ENCODE data around the gene METAP1. TPM values are rescaled to one million over a fixed set of nuclear protein-coding genes. Genes with fewer than 3 reads are reported as not detected.
"Not testable (repeated sequence)": the region's sequence is repeated elsewhere in the genome, so short reads cannot be mapped to it uniquely, and the experiment has no call there.

METAP1 gene
- total and polyA plus RNA-seq, 4 donors, result 28.6 to 38.5 (median 32.2) TPM

DNA sequence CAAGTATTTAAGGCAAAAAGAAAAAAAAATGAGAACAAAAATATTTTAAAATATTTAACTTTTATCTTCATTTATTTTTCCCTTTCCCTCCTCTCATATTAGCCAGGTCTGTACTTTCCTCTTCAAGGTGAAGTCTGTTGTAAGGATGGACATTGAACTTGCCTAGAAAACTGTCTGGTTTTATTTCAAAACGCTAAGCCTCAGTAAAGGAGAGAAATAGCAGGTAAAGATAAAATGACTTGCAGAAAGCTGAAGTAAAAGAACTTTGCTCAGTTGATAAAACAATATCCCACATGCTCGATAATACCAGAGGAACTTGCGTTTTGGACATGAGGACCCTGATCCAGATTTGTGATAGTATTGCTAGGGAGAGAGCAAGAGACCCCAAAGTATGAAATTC is 28.6 kb upstream of the METAP1 start:
- H3K27ac ChIP-seq (ENCODE audit: low read depth, low read length), result no peak overlapping the region
- no peaks in the 10 kb centered on the region for H3K27me3 ChIP-seq (ENCODE audit: control insufficient read depth, insufficient read depth, low read length)
- DNase-seq (ENCODE audit: low read depth in 4 of 6, low spot score in 6 of 6), result no peak
- no CpG with 5 or more reads among the region's 3 CpGs for WGBS (ENCODE audit: insufficient coverage)
- no peaks in the 10 kb centered on the region for H3K9me3 ChIP-seq (ENCODE audit: control insufficient read depth, insufficient read depth, low read length)
- no peaks in the 10 kb centered on the region for H3K36me3 ChIP-seq (ENCODE audit: control insufficient read depth, insufficient read depth, low read length)
- no peak overlapping the region for H3K4me3 ChIP-seq (ENCODE audit: low read depth, low read length)
- no peaks in the 10 kb centered on the region for H3K4me1 ChIP-seq (ENCODE audit: control insufficient read depth, insufficient read depth, low read length)

DNA sequence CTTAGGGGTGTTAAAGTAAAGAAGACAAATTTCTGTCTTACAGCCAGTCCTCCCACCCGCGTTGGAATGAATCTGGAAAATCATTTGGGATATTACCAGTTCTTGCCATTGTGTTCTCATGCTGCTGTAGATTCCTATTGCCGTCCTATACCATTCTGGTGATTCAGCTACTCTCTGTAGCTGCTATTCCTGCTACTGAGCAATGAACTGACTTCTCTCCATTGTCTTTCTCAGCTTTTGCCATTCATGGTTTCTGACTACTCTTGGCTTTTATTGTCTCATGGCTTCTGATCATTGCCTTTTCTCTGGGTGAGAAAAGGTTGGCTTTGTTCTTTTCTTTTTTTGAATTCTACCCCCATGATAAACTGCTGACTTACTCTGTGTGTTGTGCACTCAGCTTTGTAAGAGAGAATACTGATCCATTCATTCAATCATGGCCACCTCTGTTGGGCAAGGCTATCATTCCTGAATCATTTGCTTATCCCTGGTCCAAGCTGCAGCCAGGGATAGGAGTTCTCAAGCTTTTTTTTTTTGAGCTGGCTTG is 27.7 kb upstream of the METAP1 start:
- Histone ChIP-seq H3K36me3 (ENCODE audit: control insufficient read depth, insufficient read depth, low read length) (no peaks in the 10 kb centered on the region), H3K27ac (ENCODE audit: low read depth, low read length) (no peak overlapping the region), H3K4me3 (ENCODE audit: low read depth, low read length) (no peak overlapping the region), H3K27me3 (ENCODE audit: control insufficient read depth, insufficient read depth, low read length) (no peaks in the 10 kb centered on the region), H3K4me1 (ENCODE audit: control insufficient read depth, insufficient read depth, low read length) (no peaks in the 10 kb centered on the region), H3K9me3 (ENCODE audit: control insufficient read depth, insufficient read depth, low read length) (no peaks in the 10 kb centered on the region)
- 65% methylated on average over 3 of the region's 3 CpGs for WGBS (ENCODE audit: insufficient coverage)
- DNase-seq (ENCODE audit: low read depth in 4 of 6, low spot score in 6 of 6), result no peak

DNA sequence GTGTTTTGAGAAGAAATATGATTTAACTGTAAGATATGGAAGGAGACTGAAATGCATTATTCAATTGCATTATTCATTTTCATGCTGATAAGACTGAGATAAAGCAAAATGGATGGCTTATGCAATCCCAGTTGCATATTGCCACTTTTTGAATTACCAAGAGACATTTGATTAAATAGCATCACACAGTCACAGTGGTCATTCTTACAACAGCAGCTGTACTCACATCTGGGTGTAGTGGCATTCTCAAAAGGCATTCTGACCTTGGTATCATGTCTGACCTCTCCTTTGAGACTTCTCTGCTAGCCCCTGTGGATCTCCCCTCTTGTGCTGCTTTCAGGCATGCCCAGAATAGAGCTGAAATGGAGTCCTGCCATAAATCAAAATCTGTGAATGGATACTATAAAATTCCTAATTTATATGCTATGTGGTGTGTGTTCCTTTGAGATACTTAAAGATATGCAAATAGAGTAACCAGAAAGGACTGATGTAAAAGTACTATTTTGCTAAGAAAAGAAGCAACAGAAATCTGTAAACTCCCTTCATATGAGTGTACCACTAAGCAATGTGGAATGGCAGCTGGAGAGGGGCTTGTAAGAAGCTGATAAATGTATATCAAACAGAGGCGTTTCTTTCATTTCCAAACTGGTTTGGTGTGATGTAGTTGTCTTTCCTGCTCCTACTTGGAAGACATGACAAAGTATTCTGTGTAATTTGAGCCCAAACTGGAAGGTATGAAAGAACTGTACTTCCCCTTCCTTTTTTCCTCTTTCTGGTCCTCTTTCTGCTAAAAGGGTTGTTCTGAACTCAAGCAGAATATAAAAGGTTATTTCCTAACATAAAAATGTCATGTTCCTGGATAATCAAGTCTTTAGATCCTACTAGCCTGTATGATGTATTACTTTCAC is 25.4 kb upstream of the METAP1 start:
- Histone ChIP-seq H3K36me3 (ENCODE audit: control insufficient read depth, insufficient read depth, low read length) (no peaks in the 10 kb centered on the region), H3K4me1 (ENCODE audit: control insufficient read depth, insufficient read depth, low read length) (no peaks in the 10 kb centered on the region), H3K9me3 (ENCODE audit: control insufficient read depth, insufficient read depth, low read length) (no peaks in the 10 kb centered on the region), H3K27me3 (ENCODE audit: control insufficient read depth, insufficient read depth, low read length) (no peaks in the 10 kb centered on the region), H3K4me3 (ENCODE audit: low read depth, low read length) (no peak overlapping the region), H3K27ac (ENCODE audit: low read depth, low read length) (no peak overlapping the region)
- no CpG with 5 or more reads among the region's 1 CpG for WGBS (ENCODE audit: insufficient coverage)
- DNase-seq (ENCODE audit: low read depth in 4 of 6, low spot score in 6 of 6), result peak in 1 of 6 donors; percentile 2

DNA sequence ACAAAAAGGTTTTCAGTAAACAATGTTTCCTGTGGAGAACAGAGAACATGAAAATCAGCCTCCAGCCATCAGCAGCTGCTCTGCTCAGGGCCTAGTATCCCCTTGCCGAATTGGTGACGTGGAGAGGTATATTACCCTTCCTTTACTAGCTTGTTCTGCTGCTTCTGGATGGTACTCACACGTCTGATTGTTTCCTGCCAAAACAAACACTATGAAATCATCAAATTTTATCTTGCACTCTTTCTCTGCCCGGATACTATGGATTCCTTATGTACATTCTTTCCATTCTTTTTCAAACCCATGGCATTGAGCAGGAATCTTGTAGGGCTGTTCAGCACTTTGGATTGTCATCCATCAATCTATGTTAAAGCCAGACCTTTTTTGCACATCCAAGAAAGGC is 18.8 kb upstream of the METAP1 start:
- no peaks in the 10 kb centered on the region for H3K4me1 ChIP-seq (ENCODE audit: control insufficient read depth, insufficient read depth, low read length)
- no peak overlapping the region for H3K4me3 ChIP-seq (ENCODE audit: low read depth, low read length)
- no peak overlapping the region for H3K27ac ChIP-seq (ENCODE audit: low read depth, low read length)
- no peak for DNase-seq (ENCODE audit: low read depth in 4 of 6, low spot score in 6 of 6)
- 76% methylated on average over 4 of the region's 4 CpGs for WGBS (ENCODE audit: insufficient coverage)
- H3K27me3 ChIP-seq (ENCODE audit: control insufficient read depth, insufficient read depth, low read length), result no peaks in the 10 kb centered on the region
- no peaks in the 10 kb centered on the region for H3K9me3 ChIP-seq (ENCODE audit: control insufficient read depth, insufficient read depth, low read length)
- H3K36me3 ChIP-seq (ENCODE audit: control insufficient read depth, insufficient read depth, low read length), result no peaks in the 10 kb centered on the region

DNA sequence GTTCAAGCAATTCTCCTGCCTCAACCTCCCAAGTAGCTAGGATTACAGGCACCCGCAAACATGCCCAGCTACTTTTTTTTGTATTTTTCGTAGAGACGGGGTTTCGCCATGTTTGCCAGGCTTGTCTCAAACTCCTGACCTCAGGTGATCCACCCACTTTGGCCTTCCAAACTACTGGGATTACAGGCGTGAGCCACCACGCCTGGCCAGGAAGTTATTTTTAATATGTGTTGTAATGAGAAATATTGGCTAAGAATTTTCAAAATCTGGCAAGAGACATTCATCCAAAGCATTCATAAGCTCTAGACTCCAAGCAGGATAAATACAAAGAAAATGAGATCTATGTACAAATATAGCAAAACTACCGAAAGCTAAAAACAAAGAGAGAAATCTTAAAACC is 18.0 kb upstream of the METAP1 start:
- no peak for DNase-seq (ENCODE audit: low read depth in 4 of 6, low spot score in 6 of 6)
- WGBS (ENCODE audit: insufficient coverage), result 100% methylated on average over 4 of the region's 7 CpGs
- no peak overlapping the region for H3K27ac ChIP-seq (ENCODE audit: low read depth, low read length)
- H3K4me1 ChIP-seq (ENCODE audit: control insufficient read depth, insufficient read depth, low read length), result no peaks in the 10 kb centered on the region
- no peaks in the 10 kb centered on the region for H3K9me3 ChIP-seq (ENCODE audit: control insufficient read depth, insufficient read depth, low read length)
- H3K4me3 ChIP-seq (ENCODE audit: low read depth, low read length), result no peak overlapping the region
- H3K27me3 ChIP-seq (ENCODE audit: control insufficient read depth, insufficient read depth, low read length), result no peaks in the 10 kb centered on the region
- no peaks in the 10 kb centered on the region for H3K36me3 ChIP-seq (ENCODE audit: control insufficient read depth, insufficient read depth, low read length)

DNA sequence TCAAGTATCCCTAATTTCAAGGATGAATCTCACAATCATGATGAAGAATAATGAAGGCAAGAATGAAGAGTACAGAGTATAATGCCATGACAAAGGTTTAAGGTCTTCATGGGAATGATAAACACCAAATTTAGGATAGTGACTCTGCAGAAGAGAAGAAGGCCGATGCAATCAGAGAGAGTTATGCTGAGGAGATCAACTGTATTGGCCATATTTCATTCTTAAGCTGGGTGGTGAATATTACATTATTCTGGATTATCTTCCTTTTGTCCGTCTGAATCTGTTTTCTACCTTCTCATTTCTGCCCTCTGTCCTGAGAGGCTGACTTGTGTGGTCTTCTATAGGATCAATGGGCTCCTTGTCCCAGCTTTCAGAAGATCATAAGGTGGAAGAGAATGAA is 7.8 kb upstream of the METAP1 start:
- no peak overlapping the region for H3K27ac ChIP-seq (ENCODE audit: low read depth, low read length)
- no peaks in the 10 kb centered on the region for H3K27me3 ChIP-seq (ENCODE audit: control insufficient read depth, insufficient read depth, low read length)
- no peaks in the 10 kb centered on the region for H3K4me1 ChIP-seq (ENCODE audit: control insufficient read depth, insufficient read depth, low read length)
- H3K4me3 ChIP-seq (ENCODE audit: low read depth, low read length), result no peak overlapping the region
- no peaks in the 10 kb centered on the region for H3K9me3 ChIP-seq (ENCODE audit: control insufficient read depth, insufficient read depth, low read length)
- no peak for DNase-seq (ENCODE audit: low read depth in 4 of 6, low spot score in 6 of 6)
- 100% methylated on average over 1 of the region's 2 CpGs for WGBS (ENCODE audit: insufficient coverage)
- no peaks in the 10 kb centered on the region for H3K36me3 ChIP-seq (ENCODE audit: control insufficient read depth, insufficient read depth, low read length)

DNA sequence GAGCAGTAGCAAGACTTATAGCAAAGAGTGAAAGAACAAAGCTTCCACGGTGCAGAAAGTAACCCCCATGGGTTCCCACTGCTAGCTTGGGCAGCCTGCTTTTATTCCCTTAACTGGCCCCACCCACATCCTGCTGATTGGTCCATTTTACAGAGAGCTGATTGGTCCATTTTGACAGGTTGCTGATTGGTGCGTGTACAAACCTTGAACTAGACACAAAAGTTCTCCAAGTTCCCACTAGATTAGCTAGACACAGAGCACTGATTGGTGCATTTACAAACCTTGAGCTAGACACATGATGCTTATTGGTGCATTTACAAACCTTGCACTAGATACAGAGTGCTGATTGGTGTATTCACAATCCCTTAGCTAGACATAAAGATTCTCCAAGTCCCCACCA is 2.7 kb upstream of the METAP1 start:
- 96% methylated on average over 2 of the region's 2 CpGs for WGBS (ENCODE audit: insufficient coverage)
- H3K4me3 ChIP-seq (ENCODE audit: low read depth, low read length); H3K36me3 ChIP-seq (ENCODE audit: control insufficient read depth, insufficient read depth, low read length); H3K4me1 ChIP-seq (ENCODE audit: control insufficient read depth, insufficient read depth, low read length); DNase-seq (ENCODE audit: low read depth in 4 of 6, low spot score in 6 of 6); H3K27me3 ChIP-seq (ENCODE audit: control insufficient read depth, insufficient read depth, low read length); H3K9me3 ChIP-seq (ENCODE audit: control insufficient read depth, insufficient read depth, low read length); H3K27ac ChIP-seq (ENCODE audit: low read depth, low read length): not testable (repeated sequence)

DNA sequence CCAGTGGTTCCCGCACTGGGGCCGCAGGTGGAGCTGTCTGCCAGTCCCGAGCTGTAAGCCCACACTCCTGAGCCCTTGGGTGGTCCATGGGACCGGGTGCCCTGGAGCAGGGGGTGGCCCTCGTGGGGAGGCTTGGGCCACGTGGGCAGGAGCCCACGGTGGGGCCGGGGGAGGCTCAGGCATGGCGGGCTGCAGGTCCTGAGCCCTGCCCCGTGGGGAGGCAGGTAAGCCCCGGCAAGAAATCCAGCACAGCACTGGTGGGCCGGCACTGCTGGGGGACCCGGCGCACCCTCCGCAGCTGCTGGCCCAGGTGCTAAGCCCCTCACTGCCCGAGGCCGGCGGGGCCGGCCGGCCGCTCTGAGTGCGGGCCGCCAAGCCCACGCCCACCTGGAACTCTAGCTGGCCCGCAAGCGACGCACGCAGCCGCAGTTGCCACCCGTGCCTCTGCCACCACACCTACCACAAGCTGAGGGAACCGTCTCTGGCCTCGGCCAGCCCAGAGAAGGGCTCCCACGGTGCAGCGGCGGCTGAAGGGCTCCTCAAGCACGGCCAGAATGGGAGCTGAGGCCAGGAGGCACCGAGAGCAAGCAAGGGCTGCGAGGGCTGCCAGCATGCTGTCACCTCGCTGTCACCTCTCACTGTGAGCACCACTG is 2.0 kb upstream of the METAP1 start:
- Histone ChIP-seq H3K27ac (ENCODE audit: low read depth, low read length) (no peak overlapping the region), H3K27me3 (ENCODE audit: control insufficient read depth, insufficient read depth, low read length) (no peaks in the 10 kb centered on the region), H3K9me3 (ENCODE audit: control insufficient read depth, insufficient read depth, low read length) (no peaks in the 10 kb centered on the region), H3K36me3 (ENCODE audit: control insufficient read depth, insufficient read depth, low read length) (no peaks in the 10 kb centered on the region), H3K4me3 (ENCODE audit: low read depth, low read length) (no peak overlapping the region), H3K4me1 (ENCODE audit: control insufficient read depth, insufficient read depth, low read length) (peaks cover 8% of the 10 kb centered on the region)
- WGBS (ENCODE audit: insufficient coverage), result 96% methylated on average over 38 of the region's 39 CpGs
- DNase-seq (ENCODE audit: low read depth in 4 of 6, low spot score in 6 of 6), result no peak

DNA sequence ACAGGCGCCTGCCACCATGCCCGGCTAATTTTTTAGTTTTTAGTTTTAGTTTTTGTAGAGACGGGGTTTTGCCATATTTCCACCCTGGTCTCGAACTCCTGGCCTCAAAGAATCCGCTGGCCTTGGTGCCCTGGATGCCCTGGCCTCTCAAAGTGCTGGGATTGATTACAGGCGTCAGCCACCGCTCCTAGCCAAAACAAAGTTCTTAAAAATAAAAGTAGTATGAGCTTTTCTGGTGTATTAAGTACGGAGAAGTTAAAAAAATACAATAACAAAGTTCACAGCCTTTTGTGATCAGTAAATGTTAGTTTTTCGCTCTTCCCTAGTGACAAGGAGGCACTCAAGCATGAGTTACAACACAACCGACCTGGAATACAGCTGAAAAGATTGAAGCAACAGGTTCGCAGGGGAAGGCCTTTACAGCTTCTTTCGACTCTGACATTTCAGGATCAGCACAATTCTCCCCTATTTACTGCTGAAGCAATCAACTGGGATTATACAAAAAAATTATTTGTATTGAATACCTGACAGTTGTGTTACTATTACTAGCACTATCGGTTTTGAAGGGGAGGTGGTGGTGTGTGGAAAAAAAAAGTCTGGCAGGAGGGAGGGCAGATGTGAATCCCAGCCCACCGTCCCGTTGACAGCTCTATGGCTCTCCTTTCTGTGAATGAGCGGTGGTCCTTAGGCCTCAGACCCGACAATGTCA is 893 bp upstream of the METAP1 start:
- H3K4me1 ChIP-seq (ENCODE audit: control insufficient read depth, insufficient read depth, low read length), result peaks cover 8% of the 10 kb centered on the region
- no peaks in the 10 kb centered on the region for H3K27me3 ChIP-seq (ENCODE audit: control insufficient read depth, insufficient read depth, low read length)
- H3K4me3 ChIP-seq (ENCODE audit: low read depth, low read length), result peak overlapping the region; percentile 76
- peak overlapping the region; percentile 91 for H3K27ac ChIP-seq (ENCODE audit: low read depth, low read length)
- peak in 1 of 6 donors; percentile 12 for DNase-seq (ENCODE audit: low read depth in 4 of 6, low spot score in 6 of 6)
- no peaks in the 10 kb centered on the region for H3K36me3 ChIP-seq (ENCODE audit: control insufficient read depth, insufficient read depth, low read length)
- no peaks in the 10 kb centered on the region for H3K9me3 ChIP-seq (ENCODE audit: control insufficient read depth, insufficient read depth, low read length)
- 0% methylated on average over 5 of the region's 17 CpGs for WGBS (ENCODE audit: insufficient coverage)
